ENCODE results near the gene FBXL17. TPM values are rescaled to one million over a fixed set of nuclear protein-coding genes. Genes with fewer than 3 reads are reported as not detected.

The FBXL17 gene
- total RNA-seq, 1 donor from 2014 or later = 17.5 TPM

DNA sequence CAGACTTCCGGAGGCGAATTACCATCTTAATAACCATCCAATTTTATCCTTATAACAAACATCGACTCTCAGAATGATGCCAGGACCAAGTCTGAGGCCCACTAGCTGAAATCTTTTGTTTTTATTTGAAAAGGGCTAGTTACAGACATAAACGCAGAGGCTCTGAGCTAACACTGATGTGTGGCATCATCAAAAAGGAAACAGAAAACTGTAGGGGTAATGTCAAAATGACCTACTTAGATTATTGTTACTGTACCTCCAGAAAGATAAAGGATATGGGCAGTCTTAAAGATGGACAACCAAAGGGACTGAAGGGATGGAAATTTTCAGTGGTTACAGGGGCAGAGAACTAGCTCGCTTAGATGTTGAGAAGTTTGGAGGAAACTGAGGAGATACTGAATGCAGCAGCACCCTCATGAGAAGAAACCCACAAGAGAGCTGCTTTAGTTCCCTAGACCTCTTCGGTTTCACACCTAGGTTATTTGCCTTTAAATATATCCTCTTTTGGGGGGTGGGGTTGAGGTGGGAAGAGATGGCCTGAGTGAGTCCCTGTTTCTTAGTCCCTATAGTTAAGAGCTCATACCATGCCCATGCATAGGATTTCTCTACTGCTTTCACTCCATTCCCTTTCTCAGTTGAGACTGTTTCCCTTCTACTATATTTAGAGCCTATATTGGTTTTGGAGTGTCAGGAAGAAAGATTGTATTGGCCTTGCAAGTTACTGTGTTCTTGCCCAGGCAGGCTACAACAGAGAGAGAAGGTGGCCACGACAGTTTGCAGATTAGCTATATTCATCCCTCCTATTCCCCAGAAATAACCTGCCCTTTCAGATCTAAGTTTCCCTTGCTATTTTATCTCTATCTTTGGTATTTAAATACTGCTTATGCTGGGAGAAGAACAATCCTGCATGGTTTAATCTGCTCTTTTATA is 390.8 kb downstream of the FBXL17 start:
- intact Hi-C loops (cut with DNase I) = no loop called here
- Histone ChIP-seq H3K36me3 (no peaks in the 10 kb centered on the region), H3K27ac (no peak overlapping the region), H3K27me3 (no peaks in the 10 kb centered on the region), H3K4me1 (no peaks in the 10 kb centered on the region), H3K4me3 (no peak overlapping the region), H3K9me3 (no peaks in the 10 kb centered on the region)
- TF ChIP-seq, protein P1, sequence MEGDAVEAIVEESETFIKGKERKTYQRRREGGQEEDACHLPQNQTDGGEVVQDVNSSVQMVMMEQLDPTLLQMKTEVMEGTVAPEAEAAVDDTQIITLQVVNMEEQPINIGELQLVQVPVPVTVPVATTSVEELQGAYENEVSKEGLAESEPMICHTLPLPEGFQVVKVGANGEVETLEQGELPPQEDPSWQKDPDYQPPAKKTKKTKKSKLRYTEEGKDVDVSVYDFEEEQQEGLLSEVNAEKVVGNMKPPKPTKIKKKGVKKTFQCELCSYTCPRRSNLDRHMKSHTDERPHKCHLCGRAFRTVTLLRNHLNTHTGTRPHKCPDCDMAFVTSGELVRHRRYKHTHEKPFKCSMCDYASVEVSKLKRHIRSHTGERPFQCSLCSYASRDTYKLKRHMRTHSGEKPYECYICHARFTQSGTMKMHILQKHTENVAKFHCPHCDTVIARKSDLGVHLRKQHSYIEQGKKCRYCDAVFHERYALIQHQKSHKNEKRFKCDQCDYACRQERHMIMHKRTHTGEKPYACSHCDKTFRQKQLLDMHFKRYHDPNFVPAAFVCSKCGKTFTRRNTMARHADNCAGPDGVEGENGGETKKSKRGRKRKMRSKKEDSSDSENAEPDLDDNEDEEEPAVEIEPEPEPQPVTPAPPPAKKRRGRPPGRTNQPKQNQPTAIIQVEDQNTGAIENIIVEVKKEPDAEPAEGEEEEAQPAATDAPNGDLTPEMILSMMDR (IDR thresholded peaks at IDR 0.05) = no peak
- no peak for ATAC-seq
- DNase-seq = no peak

DNA sequence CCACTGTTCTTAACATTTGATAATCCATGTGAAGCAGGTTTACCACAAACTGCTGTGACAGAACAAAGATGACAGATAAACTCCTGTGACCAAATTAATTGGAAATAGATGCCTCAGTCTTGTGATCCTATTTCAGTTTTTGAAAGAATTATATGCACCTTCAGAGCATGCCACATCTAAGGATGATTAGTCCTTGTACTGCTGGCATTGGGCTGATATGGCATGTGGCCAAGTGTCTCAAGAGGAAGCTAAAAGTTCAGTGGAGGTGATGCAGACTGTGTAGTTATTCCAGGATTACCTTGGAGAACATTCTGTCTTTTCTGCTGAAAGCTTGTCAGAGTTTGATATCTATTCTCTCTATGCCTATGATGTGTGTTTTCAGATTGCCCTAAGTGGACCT is 396.8 kb downstream of the FBXL17 start:
- no peak overlapping the region for H3K27ac ChIP-seq
- ATAC-seq (peak; percentile 49), DNase-seq (no peak)
- H3K27me3 ChIP-seq = no peaks in the 10 kb centered on the region
- H3K36me3 ChIP-seq = no peaks in the 10 kb centered on the region
- H3K9me3 ChIP-seq = no peaks in the 10 kb centered on the region
- peaks cover 4% of the 10 kb centered on the region for H3K4me1 ChIP-seq
- intact Hi-C loops (cut with DNase I) = no loop called here
- no peak overlapping the region for H3K4me3 ChIP-seq
- TF ChIP-seq, protein P1 (IDR thresholded peaks at IDR 0.05) = no peak

DNA sequence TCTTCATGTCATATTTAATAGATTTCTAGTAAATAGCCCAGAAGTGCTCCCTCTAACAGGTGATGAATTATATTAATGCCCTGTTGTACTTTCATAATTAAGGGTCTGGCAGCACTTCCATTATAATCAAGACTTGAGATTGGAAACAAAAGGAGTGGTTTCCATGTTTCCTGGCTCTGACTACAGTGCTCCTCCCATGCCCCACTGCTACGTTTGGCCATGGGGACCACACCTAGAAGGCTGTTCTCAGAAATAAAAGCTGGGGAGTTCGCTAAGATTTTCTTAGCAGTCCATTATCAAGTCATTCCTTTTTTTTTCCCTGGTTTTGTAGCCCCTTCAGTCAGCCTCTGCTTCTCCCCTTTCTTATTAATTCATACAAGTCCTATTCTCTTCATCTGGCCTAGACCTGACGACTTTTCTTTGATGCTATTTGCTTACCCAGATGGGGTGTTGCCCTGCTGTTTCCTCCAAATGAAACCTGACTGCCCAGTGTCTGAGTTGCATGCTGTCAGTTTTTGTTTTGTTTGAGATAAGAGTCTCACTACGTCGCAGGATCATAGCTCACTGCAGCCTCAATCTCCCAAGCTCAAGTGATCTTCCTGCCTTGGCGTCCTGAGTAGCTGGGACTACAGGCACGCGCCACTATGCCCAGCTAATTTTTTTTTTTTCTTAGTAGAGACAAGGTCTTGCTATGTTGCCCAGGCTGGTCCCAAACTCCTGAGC is 399.0 kb downstream of the FBXL17 start:
- ATAC-seq (no peak), DNase-seq (no peak)
- Histone ChIP-seq H3K4me1 (peaks cover 9% of the 10 kb centered on the region), H3K9me3 (no peaks in the 10 kb centered on the region), H3K4me3 (no peak overlapping the region), H3K27ac (no peak overlapping the region), H3K36me3 (no peaks in the 10 kb centered on the region), H3K27me3 (no peaks in the 10 kb centered on the region)
- intact Hi-C loops (cut with DNase I) = no loop called here
- TF ChIP-seq, protein P1 (IDR thresholded peaks at IDR 0.05) = no peak

DNA sequence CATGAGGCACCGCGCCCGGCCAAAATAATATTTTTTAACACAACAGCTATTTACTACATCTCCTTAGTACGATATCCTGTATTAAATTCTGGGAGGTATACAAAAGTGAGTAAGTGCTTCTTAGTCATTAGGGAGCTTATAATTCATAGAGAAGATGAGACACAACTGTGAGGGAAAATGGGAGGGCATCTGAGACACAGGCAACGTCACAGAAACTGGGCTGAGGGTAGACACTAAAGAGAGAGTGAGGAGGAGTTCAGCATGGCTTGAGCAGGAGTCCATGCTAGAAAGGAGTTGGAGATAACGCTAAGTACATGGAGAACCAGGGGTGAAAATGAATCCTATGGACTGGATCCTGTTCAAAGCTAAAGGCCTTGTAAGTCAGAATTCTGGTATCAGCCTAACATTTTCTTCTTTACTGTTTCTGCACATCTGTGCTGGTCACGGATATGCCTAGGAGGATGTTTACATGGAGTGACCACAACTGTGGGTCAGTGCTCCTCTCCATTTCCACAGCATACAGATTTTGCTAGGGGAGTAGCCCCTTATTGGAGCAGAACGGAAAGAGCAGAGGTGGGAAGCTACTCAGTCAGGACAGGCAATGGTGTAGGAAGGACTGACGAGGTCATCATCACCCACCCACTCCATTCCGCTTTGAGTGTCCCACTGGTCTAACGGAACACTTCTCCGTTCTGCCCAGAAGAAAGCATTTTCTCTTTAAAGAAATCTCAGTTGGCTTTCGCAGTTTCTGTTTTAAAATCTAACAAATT is 400.8 kb downstream of the FBXL17 start:
- no peaks in the 10 kb centered on the region for H3K9me3 ChIP-seq
- intact Hi-C loops (cut with DNase I) = no loop called here
- no peak overlapping the region for H3K4me3 ChIP-seq
- no peaks in the 10 kb centered on the region for H3K27me3 ChIP-seq
- H3K27ac ChIP-seq = no peak overlapping the region
- TF ChIP-seq, protein P1 (IDR thresholded peaks at IDR 0.05) = no peak
- no peaks in the 10 kb centered on the region for H3K36me3 ChIP-seq
- ATAC-seq (no peak), DNase-seq (no peak)
- H3K4me1 ChIP-seq = peaks cover 9% of the 10 kb centered on the region

DNA sequence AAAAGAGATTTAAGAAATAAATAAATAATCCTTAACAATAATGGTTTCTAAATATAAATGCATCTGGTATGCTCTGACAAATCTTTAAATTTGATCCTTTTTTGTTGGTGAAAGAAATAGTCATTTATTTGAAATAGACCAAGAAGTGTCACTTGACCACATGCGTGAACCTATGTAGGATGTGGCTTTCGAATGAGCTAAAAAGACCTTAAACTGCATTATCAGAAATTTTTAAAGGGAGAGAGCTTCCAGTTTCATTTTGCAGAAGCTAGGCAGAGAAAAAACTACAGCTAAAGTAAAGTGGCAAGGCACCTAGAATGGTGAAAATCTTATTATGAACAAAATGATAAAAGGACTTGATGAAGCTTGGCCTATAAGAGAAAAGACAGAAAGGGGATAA is 402.0 kb downstream of the FBXL17 start:
- H3K27ac ChIP-seq = no peak overlapping the region
- TF ChIP-seq, protein P1 (IDR thresholded peaks at IDR 0.05) = no peak
- no peaks in the 10 kb centered on the region for H3K36me3 ChIP-seq
- ATAC-seq (no peak), DNase-seq (no peak)
- intact Hi-C loops (cut with DNase I) = no loop called here
- no peaks in the 10 kb centered on the region for H3K9me3 ChIP-seq
- H3K4me3 ChIP-seq = no peak overlapping the region
- H3K27me3 ChIP-seq = no peaks in the 10 kb centered on the region
- H3K4me1 ChIP-seq = peaks cover 5% of the 10 kb centered on the region

All from upper lobe of right lung (tissue), 1 donor.